ENCODE measurements around the gene MXRA8.

Gene MXRA8

GRCh38 chr1:1326075-1326605 lies 32.2 kb downstream of the MXRA8 start:
- TF ChIP-seq PAX5 (IDR thresholded peaks at IDR 0.05; ENCODE audit: insufficient read depth, low read length, severe bottlenecking) (no peak), POLR2A (IDR thresholded peaks at IDR 0.05; ENCODE audit: low read depth, low read length) (no peak)
- DNase-seq (ENCODE audit: insufficient read length, low spot score): no peak
- FAIRE-seq: no peak

GRCh38 chr1:1325288-1326074 lies 32.9 kb downstream of the MXRA8 start:
- DNase-seq (ENCODE audit: insufficient read length, low spot score) (no peak), FAIRE-seq (peak; percentile 52)
- TF ChIP-seq SPI1 (IDR thresholded peaks at IDR 0.05; ENCODE audit: low read depth, low read length) (no peak), POU2F2 (IDR thresholded peaks at IDR 0.05; ENCODE audit: low read depth, low read length) (no peak), POLR2A (IDR thresholded peaks at IDR 0.05; ENCODE audit: low read depth, low read length) (no peak), PAX5 (IDR thresholded peaks at IDR 0.05; ENCODE audit: insufficient read depth, low read length, severe bottlenecking) (no peak), POLR2AphosphoS5 (IDR thresholded peaks at IDR 0.05; ENCODE audit: low read depth, low read length) (no peak), TAF1 (IDR thresholded peaks at IDR 0.05; ENCODE audit: low read depth, low read length) (no peak)

GRCh38 chr1:1324524-1325287 lies 33.6 kb downstream of the MXRA8 start, which contains the start of the genes CPTP and INTS11:
TSS of gene CPTP (plus strand) at chr1:1324802. CDS start at chr1:1326911, 2,109 bp downstream.
TSS of gene INTS11 (minus strand) at chr1:1324660. CDS start at chr1:1324608, 52 bp downstream.
- TF ChIP-seq TAF1 (IDR thresholded peaks at IDR 0.05; ENCODE audit: low read depth, low read length) (peak; percentile 33; the same call in 1 of the 2 replicates), POLR2AphosphoS5 (IDR thresholded peaks at IDR 0.05; ENCODE audit: low read depth, low read length) (0 out of 2 replicates have a peak, but pooled peaks have one; percentile 59), SPI1 (IDR thresholded peaks at IDR 0.05; ENCODE audit: low read depth, low read length) (no peak), POU2F2 (IDR thresholded peaks at IDR 0.05; ENCODE audit: low read depth, low read length) (no peak), PAX5 (IDR thresholded peaks at IDR 0.05; ENCODE audit: insufficient read depth, low read length, severe bottlenecking) (no peak), POLR2A (IDR thresholded peaks at IDR 0.05; ENCODE audit: low read depth, low read length) (peak; percentile 60)
- FAIRE-seq (peak; percentile 97), DNase-seq (ENCODE audit: insufficient read length, low spot score) (peak; percentile 100)

GRCh38 chr1:1324084-1324523 lies 34.3 kb downstream of the MXRA8 start:
- TF ChIP-seq PAX5 (IDR thresholded peaks at IDR 0.05; ENCODE audit: insufficient read depth, low read length, severe bottlenecking) (no peak), SPI1 (IDR thresholded peaks at IDR 0.05; ENCODE audit: low read depth, low read length) (no peak), POU2F2 (IDR thresholded peaks at IDR 0.05; ENCODE audit: low read depth, low read length) (no peak), POLR2AphosphoS5 (IDR thresholded peaks at IDR 0.05; ENCODE audit: low read depth, low read length) (no peak), TAF1 (IDR thresholded peaks at IDR 0.05; ENCODE audit: low read depth, low read length) (no peak), POLR2A (IDR thresholded peaks at IDR 0.05; ENCODE audit: low read depth, low read length) (no peak)
- no peak for FAIRE-seq
- DNase-seq (ENCODE audit: insufficient read length, low spot score): no peak

GRCh38 chr1:1322952-1323351 lies 35.4 kb downstream of the MXRA8 start:
- FAIRE-seq (no peak), DNase-seq (ENCODE audit: insufficient read length, low spot score) (no peak)

GRCh38 chr1:1322418-1322817 lies 35.9 kb downstream of the MXRA8 start:
- TF ChIP-seq SPI1 (IDR thresholded peaks at IDR 0.05; ENCODE audit: low read depth, low read length) (no peak), POLR2A (IDR thresholded peaks at IDR 0.05; ENCODE audit: low read depth, low read length) (no peak), TAF1 (IDR thresholded peaks at IDR 0.05; ENCODE audit: low read depth, low read length) (no peak), PAX5 (IDR thresholded peaks at IDR 0.05; ENCODE audit: insufficient read depth, low read length, severe bottlenecking) (no peak), POLR2AphosphoS5 (IDR thresholded peaks at IDR 0.05; ENCODE audit: low read depth, low read length) (no peak), POU2F2 (IDR thresholded peaks at IDR 0.05; ENCODE audit: low read depth, low read length) (no peak)
- DNase-seq (ENCODE audit: insufficient read length, low spot score): no peak
- no peak for FAIRE-seq

More at GRCh38 chr1:1322952-1323351, 35.4 kb downstream of the MXRA8 start:
- TF ChIP-seq POU2F2 (IDR thresholded peaks at IDR 0.05; ENCODE audit: low read depth, low read length) (no peak), POLR2AphosphoS5 (IDR thresholded peaks at IDR 0.05; ENCODE audit: low read depth, low read length) (no peak), POLR2A (IDR thresholded peaks at IDR 0.05; ENCODE audit: low read depth, low read length) (no peak), TAF1 (IDR thresholded peaks at IDR 0.05; ENCODE audit: low read depth, low read length) (no peak), PAX5 (IDR thresholded peaks at IDR 0.05; ENCODE audit: insufficient read depth, low read length, severe bottlenecking) (no peak), SPI1 (IDR thresholded peaks at IDR 0.05; ENCODE audit: low read depth, low read length) (no peak)

GRCh38 chr1:1321477-1321876 lies 36.9 kb downstream of the MXRA8 start:
- TF ChIP-seq POLR2A (IDR thresholded peaks at IDR 0.05; ENCODE audit: low read depth, low read length) (no peak), TAF1 (IDR thresholded peaks at IDR 0.05; ENCODE audit: low read depth, low read length) (no peak), SPI1 (IDR thresholded peaks at IDR 0.05; ENCODE audit: low read depth, low read length) (no peak), PAX5 (IDR thresholded peaks at IDR 0.05; ENCODE audit: insufficient read depth, low read length, severe bottlenecking) (no peak), POLR2AphosphoS5 (IDR thresholded peaks at IDR 0.05; ENCODE audit: low read depth, low read length) (no peak)
- FAIRE-seq: no peak

GRCh38 chr1:1320666-1321448 lies 37.5 kb downstream of the MXRA8 start:
- no peak for FAIRE-seq
- DNase-seq (ENCODE audit: insufficient read length, low spot score): no peak
- TF ChIP-seq SPI1 (IDR thresholded peaks at IDR 0.05; ENCODE audit: low read depth, low read length): no peak
- TF ChIP-seq POLR2AphosphoS5 (IDR thresholded peaks at IDR 0.05; ENCODE audit: low read depth, low read length): no peak
- no peak for TF ChIP-seq POLR2A (IDR thresholded peaks at IDR 0.05; ENCODE audit: low read depth, low read length)
- no peak for TF ChIP-seq TAF1 (IDR thresholded peaks at IDR 0.05; ENCODE audit: low read depth, low read length)
- no peak for TF ChIP-seq PAX5 (IDR thresholded peaks at IDR 0.05; ENCODE audit: insufficient read depth, low read length, severe bottlenecking)
- no peak for TF ChIP-seq POU2F2 (IDR thresholded peaks at IDR 0.05; ENCODE audit: low read depth, low read length)

More at GRCh38 chr1:1321477-1321876, 36.9 kb downstream of the MXRA8 start:
- DNase-seq (ENCODE audit: insufficient read length, low spot score): no peak
